CD4-positive, alpha-beta T cell treated with Interleukin-6 for 4 hours (primary cell): ENCODE data around the gene IQGAP3.

Source experiments
- DNase-seq: peaks from one replicate; pipeline ENCODE4 v3.0.0-alpha.2; 2020; ENCODE audit warnings: mixed read lengths

Gene IQGAP3

DNA sequence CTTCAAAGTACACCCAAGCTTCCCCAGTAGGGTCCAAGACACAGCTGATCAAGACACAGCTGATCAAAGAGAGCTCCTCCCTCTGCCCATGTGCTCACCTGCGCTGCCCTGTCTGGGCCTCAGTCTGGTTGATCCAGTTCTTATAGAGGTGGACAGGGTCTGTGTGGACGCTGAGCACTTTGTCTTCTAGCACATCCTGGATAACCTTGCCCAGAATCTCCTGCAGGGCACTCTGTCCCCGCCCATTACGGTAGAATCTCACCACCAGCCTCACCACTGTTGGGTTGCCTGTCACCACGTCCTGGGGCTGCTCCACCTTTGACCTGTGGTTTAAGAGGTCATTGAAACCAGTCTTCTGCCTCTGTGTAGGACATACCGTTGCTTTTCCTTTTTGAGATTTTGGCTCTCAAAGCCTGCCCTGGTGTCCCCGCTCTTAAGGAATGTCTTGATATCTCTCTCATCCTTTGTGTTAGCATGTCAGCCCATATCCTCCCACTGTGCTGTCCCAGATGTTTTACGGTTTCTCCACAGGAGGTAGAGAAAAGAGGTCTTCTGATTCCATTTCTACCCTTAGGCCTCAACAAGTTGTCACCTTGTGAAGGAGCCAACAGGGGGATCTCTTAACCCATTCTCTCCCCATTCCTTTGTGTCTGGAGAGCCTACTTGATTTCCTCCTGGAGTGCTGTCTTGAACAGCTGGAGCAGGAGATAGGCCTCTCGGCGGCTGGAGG is 33.5 kb downstream of the IQGAP3 start:
- no peak for DNase-seq

DNA sequence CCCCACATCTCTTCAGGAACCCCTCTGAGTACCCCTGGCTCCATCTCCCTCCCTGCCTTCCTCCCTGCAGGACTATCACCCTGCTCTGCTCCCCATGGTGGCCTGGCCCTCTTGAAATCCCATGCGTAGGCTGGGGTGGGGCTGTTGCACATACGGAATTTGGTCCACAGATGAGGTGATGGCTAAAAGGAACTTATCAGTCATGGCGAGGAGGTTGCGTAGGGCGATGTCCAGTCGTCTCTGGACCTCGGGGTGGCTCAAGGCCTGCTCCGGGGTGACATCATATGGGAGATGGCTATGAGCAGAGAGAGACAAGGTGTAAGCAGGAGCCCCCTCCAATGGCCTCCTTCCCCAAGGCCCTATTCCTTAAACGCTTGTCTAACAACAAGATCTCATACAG is 35.3 kb downstream of the IQGAP3 start:
- no peak for DNase-seq

DNA sequence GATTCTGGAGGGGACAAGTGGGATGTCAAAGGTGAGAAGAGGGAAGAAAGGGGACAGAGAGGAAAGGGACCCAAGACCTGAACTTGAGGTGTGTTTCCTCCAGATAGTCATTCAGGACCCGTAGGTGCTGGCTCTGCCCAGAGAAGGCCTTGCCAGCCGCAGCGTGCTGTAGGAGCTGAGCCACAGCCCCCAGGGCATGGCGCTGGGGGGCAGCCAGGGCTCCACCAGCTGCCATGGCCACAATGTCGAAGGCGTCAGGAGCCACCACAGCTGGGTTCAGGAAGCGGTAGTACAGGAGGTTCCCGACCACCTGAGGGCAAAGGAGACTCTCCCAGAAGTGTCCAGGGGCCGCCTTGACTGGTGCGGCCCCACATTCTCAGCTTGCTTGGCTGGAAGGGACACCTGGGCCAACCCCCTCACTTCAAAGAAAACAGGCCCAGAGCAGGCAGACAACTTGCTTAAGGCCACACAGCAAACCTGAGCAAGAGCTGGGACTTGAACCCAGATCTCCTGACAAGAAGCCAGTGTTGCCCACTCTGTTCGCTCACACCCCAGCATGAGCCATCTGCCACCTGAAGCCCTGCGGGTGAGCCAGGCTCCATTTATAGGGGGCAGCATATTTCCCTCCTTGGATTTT is 37.8 kb downstream of the IQGAP3 start:
- no peak for DNase-seq

DNA sequence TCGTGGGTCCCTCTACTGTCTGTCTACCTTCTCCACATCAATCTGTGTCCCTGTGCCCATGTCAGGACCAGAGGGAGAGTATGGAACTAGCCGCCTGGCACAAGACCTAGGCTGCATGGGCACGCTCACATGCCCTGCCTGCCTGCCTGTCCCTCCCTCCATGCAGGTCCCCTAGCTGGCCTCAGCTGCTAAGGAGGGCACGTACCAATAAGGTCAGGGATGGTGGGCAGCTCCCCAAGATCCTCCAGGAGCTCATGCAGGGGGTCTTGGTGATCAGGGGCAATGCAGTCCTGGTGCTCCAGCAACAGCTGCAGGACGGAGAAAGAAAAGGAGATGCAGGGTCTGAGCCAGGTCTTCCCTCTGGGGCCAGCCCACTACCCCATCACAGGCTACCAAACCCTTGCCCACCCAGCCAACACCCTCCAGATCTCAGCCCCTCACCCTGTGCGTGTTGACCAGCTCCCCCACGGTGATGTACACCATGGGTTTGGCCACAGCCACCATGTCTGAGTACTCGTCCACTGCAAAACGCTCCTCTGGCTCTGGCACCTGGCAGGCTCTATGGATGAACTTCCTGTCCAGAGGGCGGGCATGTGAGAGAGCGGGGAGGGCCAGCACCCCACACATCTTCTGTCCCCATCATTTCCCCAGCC is 38.7 kb downstream of the IQGAP3 start:
- DNase-seq = no peak

DNA sequence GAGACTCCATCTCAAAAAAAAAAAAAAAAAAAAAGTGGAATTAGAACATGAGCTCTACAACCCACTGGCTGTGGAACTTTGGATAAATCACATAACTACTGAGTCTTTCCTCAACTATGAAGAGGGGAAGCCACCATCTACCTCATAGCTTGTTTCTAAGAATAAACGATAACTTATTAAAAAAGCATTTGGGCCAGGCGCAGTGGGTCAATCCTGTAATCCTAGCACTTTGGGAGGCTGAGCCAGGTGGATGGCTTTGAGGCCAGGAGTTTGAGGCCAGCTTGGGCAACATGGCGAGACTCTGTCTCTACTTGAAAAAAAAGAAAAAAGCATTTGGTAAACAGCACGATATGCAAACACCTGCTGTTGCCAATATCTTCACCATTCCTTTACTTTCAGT is 40.0 kb downstream of the IQGAP3 start:
- DNase-seq = no peak

DNA sequence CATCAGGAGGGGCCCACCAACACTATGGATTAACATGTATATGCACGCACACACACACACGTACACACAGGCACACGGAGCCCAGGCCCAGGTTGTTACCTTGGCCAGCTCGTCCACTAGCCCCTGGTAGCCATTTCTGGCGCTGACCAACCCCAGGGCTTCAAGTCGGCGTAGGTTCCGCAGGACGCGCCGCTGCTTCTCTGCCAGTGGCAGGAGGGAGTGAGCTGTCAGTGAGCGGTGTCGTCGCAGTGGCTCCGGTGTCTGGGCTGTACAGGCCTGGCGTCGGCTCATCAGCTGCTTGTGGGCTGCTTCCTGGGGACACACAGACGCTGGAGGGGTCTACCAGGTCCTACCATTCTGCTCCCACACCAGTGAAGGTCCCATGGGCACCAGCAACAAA is 42.4 kb downstream of the IQGAP3 start:
- DNase-seq = no peak

DNA sequence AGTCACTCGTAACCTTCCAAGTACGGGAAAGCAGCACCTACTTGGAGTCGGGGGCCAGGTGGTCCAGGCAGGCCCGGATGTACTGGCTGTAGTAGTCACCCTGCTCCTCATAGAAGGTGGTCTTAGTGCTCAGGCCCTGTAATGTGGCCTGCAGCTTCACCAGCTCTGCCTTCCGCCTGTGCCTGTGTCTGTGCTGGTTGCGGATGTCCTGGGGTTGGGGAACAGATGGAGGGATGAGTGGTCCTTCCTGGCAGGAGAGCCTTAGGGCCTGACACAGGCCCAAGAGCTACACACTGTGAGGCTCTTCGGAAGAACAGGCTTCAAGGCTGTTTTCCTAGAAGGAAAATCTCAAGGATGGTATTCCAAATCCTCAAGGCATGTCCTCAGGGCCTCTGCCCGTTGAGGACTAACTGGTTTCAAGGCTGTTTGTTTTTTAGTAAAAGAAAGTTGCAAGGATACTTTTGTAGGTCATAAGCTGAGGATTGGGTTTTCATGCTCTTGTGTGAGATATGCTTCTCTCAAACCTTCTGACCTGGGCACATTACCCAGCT is 43.4 kb downstream of the IQGAP3 start:
- DNase-seq = no peak

DNA sequence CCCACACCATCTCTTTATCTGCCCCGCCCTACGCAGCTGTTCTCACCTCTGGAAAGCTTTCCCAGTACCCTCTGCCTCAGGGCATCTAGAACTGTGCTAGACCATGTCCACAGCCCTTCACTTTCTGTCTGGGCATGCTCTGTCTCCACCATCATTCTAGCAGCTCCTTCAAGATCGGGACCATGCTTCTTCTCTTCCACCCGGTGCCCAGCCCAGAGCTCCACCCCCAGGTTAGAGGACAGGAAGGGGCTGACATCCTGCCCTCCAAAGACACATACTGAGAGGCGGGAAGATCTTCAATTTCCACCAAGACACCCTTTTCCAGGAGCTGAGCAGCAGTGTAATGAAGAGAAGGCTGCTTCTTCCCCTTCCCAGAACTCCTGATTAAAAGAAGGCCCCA is 44.1 kb downstream of the IQGAP3 start:
- peak; percentile 19 for DNase-seq

DNA sequence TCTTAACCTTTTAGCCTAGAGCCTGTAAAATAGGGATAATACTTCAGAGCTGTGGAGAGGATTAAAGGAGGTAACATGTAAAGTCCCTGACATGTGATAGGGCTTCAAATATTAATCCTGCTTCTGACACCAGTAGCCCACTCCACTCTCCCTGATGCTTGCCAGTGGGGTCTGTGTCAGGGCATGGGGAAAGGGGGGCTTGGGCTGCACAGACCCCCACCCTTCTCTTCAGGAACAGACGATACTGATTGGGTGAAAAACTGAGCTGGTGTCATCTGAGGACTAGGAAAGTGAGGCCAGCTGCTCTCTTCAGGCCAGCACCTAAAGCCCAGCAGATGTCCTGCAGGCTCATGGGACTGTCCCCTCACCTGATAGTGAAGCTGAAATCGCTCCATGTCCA is 44.8 kb downstream of the IQGAP3 start:
- no peak for DNase-seq

DNA sequence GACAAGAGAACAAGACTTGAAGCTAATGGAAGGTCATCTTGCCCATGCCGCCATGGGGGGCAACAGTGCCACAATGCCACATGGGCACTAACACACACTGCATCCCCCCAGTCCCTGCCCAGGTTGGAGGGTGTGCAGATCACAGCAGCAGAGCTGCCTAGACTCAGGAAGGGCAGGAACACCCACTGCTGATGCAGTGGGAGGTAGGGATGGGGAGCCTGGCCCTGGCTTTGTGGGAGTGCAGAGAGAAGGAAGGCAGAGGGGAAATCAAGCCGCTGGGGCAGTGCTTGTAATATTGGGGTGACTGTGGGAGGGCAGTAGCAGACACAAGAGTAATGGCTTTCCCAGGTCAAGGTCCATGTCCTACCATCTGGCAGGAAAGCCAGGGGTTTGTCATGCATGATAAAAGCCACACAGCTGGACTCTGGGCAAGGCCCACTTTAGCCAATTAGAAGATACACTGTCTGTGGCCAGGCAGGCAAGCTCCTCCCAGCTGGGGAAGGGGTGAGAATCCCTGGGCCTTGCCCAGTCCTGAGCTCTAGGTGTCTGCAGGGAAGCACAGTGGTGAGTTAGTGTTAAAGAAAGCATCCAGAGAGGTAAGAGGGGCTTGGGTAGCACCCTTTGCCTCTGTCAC is 46.4 kb downstream of the IQGAP3 start:
- no peak for DNase-seq

DNA sequence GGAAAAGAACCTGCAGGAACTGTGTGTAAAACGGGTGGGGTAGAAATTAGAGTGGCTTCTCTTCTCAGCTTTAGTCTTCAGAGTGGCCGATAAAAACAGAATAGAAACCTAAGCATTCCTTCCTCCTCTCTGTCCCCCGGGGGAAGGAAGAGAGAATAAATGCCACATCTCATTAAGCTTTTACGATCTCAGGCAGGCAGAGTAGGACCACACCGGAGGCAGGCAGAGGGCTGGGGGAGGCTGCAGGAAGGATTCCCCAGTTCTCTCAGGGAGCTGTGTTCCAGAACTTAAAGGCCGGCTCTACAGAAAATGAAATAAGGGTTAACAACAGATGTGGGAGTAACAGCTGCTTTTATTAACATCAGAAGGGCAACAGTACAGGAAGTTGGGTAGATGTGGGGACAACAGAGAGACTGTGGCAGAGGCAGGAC is 47.3 kb downstream of the IQGAP3 start:
- no peak for DNase-seq

DNA sequence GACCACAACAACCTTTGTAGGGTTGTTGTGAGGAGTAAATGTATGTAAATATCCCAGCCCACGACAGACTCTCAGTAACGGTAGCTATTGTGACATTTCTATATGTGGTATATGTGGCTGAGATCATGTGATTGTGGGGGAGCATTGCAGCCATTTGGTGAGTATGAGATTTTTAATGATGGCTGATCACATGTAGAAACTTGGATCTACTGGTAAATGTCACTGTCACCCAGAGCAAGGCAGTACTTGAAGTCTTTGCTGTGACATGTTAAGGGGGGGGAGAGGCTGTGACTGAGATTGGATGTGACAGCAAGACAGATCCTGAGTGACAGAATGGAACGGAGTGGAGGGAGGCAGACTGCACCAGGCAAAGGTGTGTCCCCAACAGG is 47.9 kb downstream of the IQGAP3 start:
- no peak for DNase-seq

DNA sequence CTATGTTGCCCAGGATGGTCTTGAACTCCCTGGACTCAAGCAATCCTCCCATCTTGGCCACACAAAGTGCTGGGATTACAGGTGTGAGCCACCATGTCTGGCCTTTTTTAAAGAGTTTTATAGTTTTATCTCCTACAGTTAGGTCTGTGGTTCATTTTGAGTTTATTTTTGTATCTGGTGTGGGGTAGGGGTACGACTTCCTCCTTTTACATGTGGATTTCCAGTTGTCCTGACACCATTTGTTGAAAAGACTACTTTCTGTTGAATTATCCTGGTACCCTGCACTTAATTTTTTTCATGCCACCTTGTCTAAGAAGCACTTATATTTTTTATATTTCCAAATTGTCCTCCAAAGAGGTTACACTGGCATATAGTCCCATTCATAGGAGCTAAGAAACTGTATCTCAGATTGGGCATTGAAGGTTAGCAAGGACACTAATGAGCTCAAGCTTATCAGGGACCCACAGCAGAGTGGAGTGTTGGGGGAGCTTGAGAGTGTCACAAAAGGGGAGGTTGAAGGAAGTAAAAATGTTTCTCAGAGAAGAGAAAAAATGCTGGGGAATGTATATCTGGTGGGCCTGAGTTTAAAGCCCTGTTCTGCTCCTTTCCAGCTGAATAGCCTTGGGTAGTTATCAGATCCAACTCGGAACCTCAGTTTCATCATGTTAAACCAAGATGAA is 48.4 kb downstream of the IQGAP3 start:
- no peak for DNase-seq

DNA sequence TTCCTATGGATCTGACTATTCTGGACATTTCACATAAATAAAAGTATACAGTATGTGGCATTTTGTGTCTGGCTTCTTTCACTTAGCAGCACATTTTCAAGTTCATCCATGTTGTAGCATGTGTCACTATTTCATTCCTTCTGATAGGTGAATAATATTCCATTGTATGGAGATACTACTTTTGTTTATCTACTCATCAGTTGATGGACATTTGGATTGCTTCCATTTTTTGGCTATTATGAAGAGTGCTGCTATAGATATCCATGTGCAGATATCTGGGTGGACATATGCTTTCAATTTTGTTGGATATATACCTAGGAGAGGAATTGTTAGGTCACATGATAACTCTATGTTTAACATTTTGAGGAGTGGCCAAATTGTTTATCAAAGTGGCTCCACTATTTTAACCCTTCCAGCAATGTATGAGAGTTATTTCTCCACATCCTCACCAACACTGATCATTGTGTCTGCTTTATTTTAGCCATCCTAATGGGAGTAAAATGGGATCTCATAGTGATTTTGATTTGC is 49.9 kb downstream of the IQGAP3 start:
- no peak for DNase-seq

DNA sequence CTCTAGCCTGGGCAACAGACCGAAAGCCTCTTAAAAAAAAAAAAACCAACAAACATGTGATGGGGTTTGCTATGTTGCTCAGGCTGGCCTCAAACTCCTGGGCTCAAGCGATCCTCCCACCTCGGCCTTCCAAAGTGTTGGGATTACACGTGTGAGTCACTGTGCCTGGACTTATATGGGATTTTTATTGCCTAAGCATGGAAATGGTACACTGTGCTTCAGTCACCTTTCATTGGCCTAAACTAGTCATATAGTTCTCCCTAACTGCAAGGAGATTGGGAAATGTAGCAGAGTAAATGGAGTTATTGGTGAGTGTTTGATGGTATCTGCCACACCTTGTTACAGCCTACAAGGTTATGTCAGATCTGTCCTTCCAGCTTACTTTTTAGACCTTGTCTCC is 54.6 kb downstream of the IQGAP3 start:
- DNase-seq = no peak

DNA sequence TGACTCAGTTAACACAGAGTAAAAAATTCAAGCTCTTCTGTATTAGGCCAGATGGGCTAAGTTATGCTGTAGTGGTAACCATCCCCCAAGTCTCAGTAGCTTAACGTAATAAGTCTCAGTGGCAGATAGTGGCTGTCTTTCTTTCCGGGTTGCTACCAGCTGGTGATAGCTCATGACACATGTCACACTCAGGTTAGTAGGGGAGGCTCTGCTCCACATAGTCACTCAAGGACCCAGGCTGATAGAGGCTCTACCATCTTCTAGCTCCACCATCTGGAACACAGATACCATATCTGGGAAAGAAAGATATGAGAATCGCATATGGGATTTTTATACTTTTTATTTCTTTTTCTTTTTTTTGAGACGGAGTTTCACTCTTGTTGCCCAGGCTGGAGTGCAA is 55.5 kb downstream of the IQGAP3 start:
- DNase-seq = no peak

DNA sequence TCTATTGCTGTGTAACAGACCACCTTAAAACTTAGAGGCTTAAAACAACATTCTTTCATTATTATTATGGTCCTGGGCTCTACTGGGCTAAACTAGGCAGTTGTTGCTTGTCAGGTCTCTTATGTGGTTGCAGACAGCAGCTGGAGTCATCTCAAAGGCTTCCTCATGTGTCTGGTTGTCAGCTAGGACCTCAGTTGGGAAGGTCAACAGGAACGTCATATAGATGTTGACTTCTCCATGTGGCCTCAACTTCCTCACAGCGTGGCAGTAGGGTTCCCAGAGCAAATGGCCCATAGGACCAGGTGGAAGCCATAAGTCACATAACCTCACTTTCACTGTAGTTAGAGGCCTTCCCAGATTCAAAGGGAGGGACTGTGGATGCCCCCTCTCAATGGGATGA is 56.4 kb downstream of the IQGAP3 start:
- DNase-seq = no peak

DNA sequence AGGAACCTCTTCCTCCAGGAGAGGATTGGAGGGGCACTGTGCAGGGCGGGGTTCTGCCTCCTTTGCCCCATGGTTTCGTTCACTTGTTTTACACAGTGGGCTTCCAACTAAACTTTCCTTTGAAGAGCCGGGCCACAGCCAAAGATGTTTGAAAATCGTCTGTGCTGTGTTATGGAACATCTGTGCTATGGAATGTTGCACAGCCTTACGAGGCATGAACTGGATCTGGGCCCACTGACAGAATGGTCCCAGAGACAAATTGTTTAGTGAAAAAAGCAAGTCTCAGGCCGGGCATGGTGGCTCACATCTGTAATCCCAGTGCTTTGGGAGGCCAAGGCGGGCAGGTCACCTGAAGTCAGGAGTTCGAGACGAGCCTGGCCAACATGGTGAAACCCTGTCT is 59.2 kb downstream of the IQGAP3 start:
- DNase-seq = no peak

DNA sequence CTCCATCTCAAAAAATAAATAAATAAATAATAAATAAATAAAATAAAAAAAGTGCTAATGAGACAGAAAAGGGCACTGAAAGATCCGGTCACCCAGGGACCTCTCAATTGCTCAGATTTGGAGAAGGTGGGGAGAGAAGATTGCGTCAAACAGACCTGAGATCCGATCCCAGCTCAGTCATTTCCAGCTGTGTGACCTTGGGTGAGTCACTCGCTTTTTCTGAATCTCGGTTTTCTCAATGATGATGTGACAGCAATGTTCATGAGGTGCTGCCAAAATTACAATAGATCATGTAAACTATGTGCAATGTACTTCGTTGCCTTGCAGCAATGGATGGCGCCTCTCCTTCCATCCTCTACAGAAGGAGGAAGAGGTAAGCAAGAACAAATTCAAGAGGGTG is 60.7 kb downstream of the IQGAP3 start:
- no peak for DNase-seq

DNA sequence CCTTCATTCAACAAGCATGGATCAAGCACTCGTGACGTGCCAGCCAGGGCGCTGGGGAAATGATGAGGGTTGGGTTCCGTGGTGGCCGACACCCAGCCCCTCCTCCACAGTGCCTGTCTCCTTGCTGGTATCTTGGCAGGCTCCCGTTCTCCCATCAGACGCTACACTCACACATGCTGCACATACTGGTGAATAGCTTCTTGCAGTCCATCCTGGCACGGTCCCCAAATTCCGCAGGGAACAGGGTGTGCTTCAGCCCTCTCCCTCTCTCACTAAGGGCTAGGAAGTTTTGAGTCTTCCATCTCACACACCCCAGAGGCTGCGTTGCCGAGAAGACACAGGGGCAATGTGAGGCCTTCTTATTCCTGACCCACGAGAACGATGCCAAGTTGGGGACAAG is 61.7 kb downstream of the IQGAP3 start:
- DNase-seq = no peak

DNA sequence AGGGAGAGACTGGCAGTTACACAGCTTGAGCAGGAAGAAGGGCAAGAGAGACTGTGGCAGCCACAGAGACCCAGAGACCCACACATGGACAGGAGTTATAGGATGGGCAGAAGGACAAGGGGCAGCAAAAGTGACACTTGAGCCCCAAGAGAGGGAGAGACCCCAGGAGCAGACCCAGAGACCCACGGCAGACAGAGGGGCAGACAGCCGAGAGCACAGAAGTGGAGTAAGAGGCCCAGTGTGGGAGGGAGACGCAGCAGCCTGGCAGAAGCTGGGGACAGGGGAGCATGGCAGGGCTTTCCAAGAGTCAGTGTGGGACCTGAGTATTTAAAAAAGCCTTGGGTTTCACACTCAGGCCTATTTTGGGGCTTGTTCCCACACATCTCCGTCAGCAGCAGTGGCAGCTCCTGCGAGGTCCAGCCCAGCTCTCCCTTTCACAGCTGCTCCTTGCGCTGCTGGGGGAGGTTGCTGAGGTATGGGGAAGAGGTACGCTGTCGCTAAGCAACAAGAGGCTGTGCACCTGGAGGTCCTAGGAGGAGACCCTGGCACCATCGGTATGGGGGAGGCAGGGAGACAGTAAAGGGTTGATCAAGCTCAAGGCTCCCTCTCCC is 62.8 kb downstream of the IQGAP3 start:
- DNase-seq = no peak

DNA sequence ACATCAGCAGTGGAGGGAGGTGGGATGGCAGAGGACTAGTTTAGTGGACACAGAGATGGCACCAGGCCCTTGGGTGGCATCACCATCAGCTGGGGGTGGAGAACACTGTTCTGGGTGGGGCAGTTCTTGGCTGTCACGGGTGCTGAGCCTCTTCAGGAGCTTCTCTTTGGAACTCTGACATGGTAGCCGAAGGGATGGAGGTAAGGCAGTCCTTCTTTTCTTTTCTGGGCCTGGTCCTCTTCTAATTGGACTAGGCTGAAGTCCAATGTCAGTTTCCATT is 63.5 kb downstream of the IQGAP3 start:
- no peak for DNase-seq
